ENCODE measurements around the gene ACTN2.

DNA sequence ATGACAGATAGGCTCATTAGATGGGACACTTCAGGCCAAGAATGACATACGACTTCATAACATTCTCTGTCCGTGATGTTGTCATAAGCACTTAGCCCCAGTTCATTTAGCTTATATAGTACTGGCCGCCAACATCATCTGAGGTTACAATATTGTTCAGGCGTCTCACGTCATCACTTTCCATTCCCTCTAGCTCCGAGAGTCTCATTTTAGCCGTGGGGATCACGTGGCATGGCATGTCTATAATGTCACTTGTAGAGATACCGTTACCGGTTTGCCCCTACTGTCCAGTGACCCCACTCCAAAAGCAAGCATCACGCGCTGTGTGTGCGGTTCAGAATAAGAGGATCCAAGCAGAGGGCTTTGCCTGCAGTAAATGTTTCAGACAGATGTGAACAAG is 47.4 kb upstream of the ACTN2 start:
- TF ChIP-seq, protein P1, sequence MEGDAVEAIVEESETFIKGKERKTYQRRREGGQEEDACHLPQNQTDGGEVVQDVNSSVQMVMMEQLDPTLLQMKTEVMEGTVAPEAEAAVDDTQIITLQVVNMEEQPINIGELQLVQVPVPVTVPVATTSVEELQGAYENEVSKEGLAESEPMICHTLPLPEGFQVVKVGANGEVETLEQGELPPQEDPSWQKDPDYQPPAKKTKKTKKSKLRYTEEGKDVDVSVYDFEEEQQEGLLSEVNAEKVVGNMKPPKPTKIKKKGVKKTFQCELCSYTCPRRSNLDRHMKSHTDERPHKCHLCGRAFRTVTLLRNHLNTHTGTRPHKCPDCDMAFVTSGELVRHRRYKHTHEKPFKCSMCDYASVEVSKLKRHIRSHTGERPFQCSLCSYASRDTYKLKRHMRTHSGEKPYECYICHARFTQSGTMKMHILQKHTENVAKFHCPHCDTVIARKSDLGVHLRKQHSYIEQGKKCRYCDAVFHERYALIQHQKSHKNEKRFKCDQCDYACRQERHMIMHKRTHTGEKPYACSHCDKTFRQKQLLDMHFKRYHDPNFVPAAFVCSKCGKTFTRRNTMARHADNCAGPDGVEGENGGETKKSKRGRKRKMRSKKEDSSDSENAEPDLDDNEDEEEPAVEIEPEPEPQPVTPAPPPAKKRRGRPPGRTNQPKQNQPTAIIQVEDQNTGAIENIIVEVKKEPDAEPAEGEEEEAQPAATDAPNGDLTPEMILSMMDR (IDR thresholded peaks at IDR 0.05) = no peak
- no peak for TF ChIP-seq POLR2AphosphoS5 (IDR thresholded peaks at IDR 0.05; ENCODE audit: insufficient read depth in 1 of 2, low read depth in 1 of 2)
